IPS-18c (cell line): ENCODE measurements around the gene ZNF865.

Experiments used
- H3K4me3 ChIP-seq: 2 replicates; pipeline ENCODE4 v1.7.0; 2013; ENCODE audit warnings: low read depth, mild to moderate bottlenecking, low read length, moderate library complexity; ENCODE audit not compliant: insufficient read depth
- H3K9me3 ChIP-seq: one replicate; pipeline ENCODE4 v1.6.1; 2013; ENCODE audit warnings: mild to moderate bottlenecking, low read length, moderate library complexity; ENCODE audit not compliant: control insufficient read depth, insufficient read depth

ZNF865 gene

GRCh38 chr19:55656988-55657747, 51.7 kb downstream of the ZNF865 start:
- H3K4me3 ChIP-seq, result peak overlapping the region; percentile 5; the same call in 1 of the 2 replicates
- peaks cover 2% of the 10 kb centered on the region for H3K9me3 ChIP-seq

DNA sequence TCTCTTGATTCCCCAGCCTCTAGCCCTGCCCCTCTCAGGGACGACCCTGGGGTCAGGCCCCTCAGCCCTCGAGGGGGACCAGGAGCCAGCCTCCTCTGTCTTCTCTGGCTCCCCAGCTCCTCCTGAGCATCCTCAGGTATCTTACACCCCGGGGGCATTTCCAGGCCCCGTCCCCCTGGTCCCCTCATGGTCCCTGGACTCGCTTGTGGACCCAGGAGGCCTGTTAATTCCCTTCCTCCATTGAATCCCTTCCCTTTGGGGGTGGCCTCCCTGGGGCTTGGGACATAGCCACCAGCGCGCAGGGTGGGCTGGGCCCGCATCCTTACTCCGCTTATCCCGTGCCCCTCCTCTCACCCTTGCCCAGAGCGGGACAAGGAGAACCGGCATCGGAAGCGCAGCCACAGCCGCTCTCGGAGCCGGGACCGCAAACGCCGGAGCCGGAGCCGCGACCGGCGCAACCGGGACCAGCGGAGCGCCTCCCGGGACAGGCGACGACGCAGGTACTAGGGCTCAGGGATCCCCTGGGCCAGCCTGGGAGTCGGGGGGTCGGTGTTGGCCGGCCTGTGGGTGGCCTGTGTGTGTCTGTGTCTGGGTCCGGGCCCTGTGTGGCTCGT, 53.5 kb downstream of the ZNF865 start:
- Histone ChIP-seq H3K9me3 (peaks cover 2% of the 10 kb centered on the region), H3K4me3 (no peak overlapping the region)

DNA sequence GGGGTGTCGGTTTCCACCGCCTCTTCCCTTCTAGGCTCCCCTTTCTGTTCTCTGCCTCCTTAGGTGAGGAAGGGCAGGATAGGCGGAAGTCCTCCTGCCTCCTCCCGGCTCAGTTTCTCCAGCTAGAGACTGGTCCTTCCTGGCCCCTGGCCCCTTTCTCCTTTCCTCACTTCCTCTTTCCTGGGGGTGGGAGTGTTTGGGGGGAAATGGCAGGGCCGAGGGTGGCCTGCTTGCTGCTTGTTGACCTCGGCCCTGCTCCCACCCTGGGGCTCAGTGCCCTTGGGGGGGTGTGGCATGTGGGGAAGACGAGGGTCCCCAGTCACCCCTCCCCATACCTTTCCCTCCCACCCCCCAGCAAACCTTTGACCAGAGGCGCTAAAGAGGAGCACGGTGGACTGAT, 54.4 kb downstream of the ZNF865 start:
- Histone ChIP-seq H3K9me3 (peaks cover 2% of the 10 kb centered on the region), H3K4me3 (no peak overlapping the region)

DNA sequence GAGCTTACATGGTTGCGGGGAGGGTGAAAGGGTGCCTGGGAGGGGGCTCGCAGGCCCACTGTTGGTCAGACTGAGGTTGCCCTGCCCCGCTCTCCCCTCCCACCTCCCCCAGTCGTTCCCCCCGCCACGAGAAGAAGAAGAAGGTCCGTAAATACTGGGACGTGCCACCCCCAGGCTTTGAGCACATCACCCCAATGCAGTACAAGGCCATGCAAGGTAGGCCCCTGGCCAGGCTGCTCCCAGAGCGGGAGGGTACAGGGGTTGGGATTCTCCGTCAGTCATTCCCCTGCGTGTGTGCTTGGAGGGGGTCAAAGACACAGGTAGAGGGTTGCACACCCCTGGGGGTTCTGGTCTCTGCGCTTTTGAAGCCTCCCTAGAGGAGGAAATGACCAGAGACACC, 55.0 kb downstream of the ZNF865 start:
- Histone ChIP-seq H3K9me3 (peaks cover 2% of the 10 kb centered on the region), H3K4me3 (no peak overlapping the region)

DNA sequence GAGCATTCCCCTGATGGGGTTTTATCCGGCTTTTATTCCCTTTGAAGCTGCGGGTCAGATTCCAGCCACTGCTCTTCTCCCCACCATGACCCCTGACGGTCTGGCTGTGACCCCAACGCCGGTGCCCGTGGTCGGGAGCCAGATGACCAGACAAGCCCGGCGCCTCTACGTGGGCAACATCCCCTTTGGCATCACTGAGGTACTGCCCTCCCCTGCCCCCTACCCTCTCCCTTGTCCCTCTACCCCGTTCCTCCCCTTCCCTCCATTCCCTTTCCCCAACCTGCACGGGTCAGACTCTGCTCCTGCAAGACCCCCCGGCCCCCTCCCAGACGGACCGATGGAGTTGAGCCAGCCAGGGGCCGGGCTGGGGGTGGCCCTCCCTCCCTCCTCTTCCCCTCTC, 55.5 kb downstream of the ZNF865 start:
- Histone ChIP-seq H3K9me3 (peaks cover 2% of the 10 kb centered on the region), H3K4me3 (no peak overlapping the region)

- Histone ChIP-seq H3K9me3 (peaks cover 2% of the 10 kb centered on the region), H3K4me3 (no peak overlapping the region)
Observed at GRCh38 chr19:55661826-55662225, 56.4 kb downstream of the ZNF865 start.

DNA sequence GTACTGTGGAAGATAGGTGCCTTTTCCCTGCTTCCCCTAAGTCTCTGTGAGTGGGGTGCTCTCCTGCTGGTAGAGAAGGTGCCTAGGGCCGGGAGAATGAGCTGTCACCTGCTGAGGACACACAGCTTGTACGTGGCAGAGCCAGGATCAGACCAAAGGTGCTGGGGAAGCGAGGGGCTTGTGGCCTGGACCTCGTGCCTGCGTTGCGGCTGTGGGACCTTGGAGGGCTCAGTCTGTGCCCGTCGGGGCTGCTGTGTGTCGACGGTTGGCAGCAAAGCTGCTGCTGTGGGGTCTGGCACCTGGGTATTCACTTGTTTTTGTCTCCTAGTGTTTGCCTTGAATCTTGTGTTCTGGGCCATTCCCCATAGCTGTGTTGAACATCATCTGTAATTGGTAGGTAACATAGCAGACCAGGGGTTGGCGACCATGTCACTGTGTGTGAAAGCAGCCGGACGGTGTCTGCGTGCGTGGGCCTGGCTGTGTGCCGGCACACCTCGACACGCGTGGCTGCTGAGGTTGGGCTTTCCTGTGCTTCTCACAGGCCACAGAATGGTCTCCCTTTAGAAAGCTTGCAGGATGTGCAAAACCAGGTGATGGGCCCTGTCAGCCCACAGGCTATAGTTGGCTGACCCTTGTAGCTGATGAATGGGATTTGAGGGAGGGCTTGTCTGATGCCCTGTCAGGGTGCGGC, 58.5 kb downstream of the ZNF865 start:
- H3K9me3 ChIP-seq, result peaks cover 2% of the 10 kb centered on the region

GRCh38 chr19:55666343-55667005, 61.0 kb downstream of the ZNF865 start:
- Histone ChIP-seq H3K4me3 (no peak overlapping the region), H3K9me3 (no peaks in the 10 kb centered on the region)

More for the DNA sequence above, 58.5 kb downstream of the ZNF865 start:
- H3K4me3 ChIP-seq, result no peak overlapping the region
